H9 (cell line): ENCODE measurements around the gene IP6K3. TPM values are rescaled to one million over a fixed set of nuclear protein-coding genes. Genes with fewer than 3 reads are reported as not detected.

Experiments used
- DNase-seq: peaks from one replicate; pipeline ENCODE4 v3.0.0-alpha.2; 2017
- H2AFZ ChIP-seq: one replicate; pipeline ENCODE4 v1.6.1; 2013; ENCODE audit warnings: mild to moderate bottlenecking, low read length, control low read depth, moderate library complexity
- H2AK5ac ChIP-seq: 2 replicates; pipeline ENCODE4 v1.6.1; 2013; ENCODE audit warnings: low read length, control low read depth, mixed read lengths; ENCODE audit not compliant: insufficient read length
- H2BK120ac ChIP-seq: one replicate; pipeline ENCODE4 v1.6.1; 2013; ENCODE audit warnings: low read depth, mild to moderate bottlenecking, low read length, control low read depth, inconsistent platforms; ENCODE audit not compliant: poor library complexity, severe bottlenecking
- H2BK12ac ChIP-seq: 2 replicates; pipeline ENCODE4 v1.6.1; 2013; ENCODE audit warnings: low read length, control low read depth, mixed read lengths, low read depth; ENCODE audit not compliant: insufficient read length
- H2BK15ac ChIP-seq: 2 replicates; pipeline ENCODE4 v1.6.1; 2013; ENCODE audit warnings: low read depth, low read length, control low read depth
- H2BK20ac ChIP-seq: one replicate; pipeline ENCODE4 v1.6.1; 2013; ENCODE audit warnings: low read depth, mild to moderate bottlenecking, low read length, control low read depth, inconsistent platforms; ENCODE audit not compliant: poor library complexity, severe bottlenecking
- H2BK5ac ChIP-seq: 2 replicates; pipeline ENCODE4 v1.6.1; 2013; ENCODE audit warnings: low read length, control low read depth, mixed read lengths; ENCODE audit not compliant: insufficient read length
- H3K14ac ChIP-seq: 2 replicates; pipeline ENCODE4 v1.6.1; 2013; ENCODE audit warnings: low read length, control low read depth; ENCODE audit not compliant: insufficient read depth
- H3K18ac ChIP-seq: 2 replicates; pipeline ENCODE4 v1.6.1; 2013; ENCODE audit warnings: low read depth, mild to moderate bottlenecking, mixed read lengths, low read length, control low read depth; ENCODE audit not compliant: insufficient read length
- H3K23ac ChIP-seq: 2 replicates; pipeline ENCODE4 v1.6.1; 2013; ENCODE audit warnings: low read length, control low read depth, mixed read lengths, low read depth; ENCODE audit not compliant: insufficient read length
- H3K23me2 ChIP-seq: 2 replicates; pipeline ENCODE4 v1.6.1; 2013; ENCODE audit warnings: low read depth, mild to moderate bottlenecking, mixed read lengths, low read length, control low read depth; ENCODE audit not compliant: insufficient read length, poor library complexity, severe bottlenecking
- H3K27ac ChIP-seq: 2 replicates; pipeline ENCODE4 v1.5.1; 2013; ENCODE audit warnings: low read length, control low read depth, mixed read lengths, low read depth; ENCODE audit not compliant: insufficient read length
- H3K27me3 ChIP-seq: 2 replicates; pipeline ENCODE4 v1.6.1; 2013; ENCODE audit warnings: low read length, control low read depth, inconsistent platforms; ENCODE audit not compliant: insufficient read depth
- H3K4ac ChIP-seq: 2 replicates; pipeline ENCODE4 v1.6.1; 2013; ENCODE audit warnings: low read depth, mild to moderate bottlenecking, control low read depth, inconsistent platforms, low read length, moderate library complexity
- H3K4me1 ChIP-seq: 2 replicates; pipeline ENCODE4 v1.6.1; 2013; ENCODE audit warnings: low read length, control low read depth, inconsistent platforms; ENCODE audit not compliant: insufficient read depth
- H3K4me2 ChIP-seq: 2 replicates; pipeline ENCODE4 v1.6.1; 2013; ENCODE audit warnings: low read length, control low read depth, mixed read lengths; ENCODE audit not compliant: insufficient read length, insufficient read depth
- H3K56ac ChIP-seq: 2 replicates; pipeline ENCODE4 v1.6.1; 2013; ENCODE audit warnings: low read depth, mild to moderate bottlenecking, mixed read lengths, low read length, control low read depth; ENCODE audit not compliant: insufficient read length
- H3K79me1 ChIP-seq: 2 replicates; pipeline ENCODE4 v1.6.1; 2013; ENCODE audit warnings: low read depth, mild to moderate bottlenecking, moderate library complexity, low read length, control low read depth, inconsistent platforms; ENCODE audit not compliant: insufficient read depth, poor library complexity, severe bottlenecking
- H3K79me2 ChIP-seq: 2 replicates; pipeline ENCODE4 v1.6.1; 2013; ENCODE audit warnings: low read length, control low read depth, inconsistent platforms; ENCODE audit not compliant: insufficient read depth
- H3K9ac ChIP-seq: 2 replicates; pipeline ENCODE4 v1.6.1; 2013; ENCODE audit warnings: low read length, control low read depth, mixed read lengths; ENCODE audit not compliant: insufficient read length; ENCODE audit errors: extremely low read depth
- H3K9me3 ChIP-seq: one replicate; pipeline ENCODE4 v1.6.1; 2013; ENCODE audit warnings: low read depth, low read length, inconsistent platforms; ENCODE audit not compliant: control insufficient read depth
- H3T11ph ChIP-seq: one replicate; pipeline ENCODE4 v1.6.1; 2013; ENCODE audit warnings: mild to moderate bottlenecking, low read length, control low read depth, inconsistent platforms
- H4K20me1 ChIP-seq: one replicate; pipeline ENCODE4 v1.6.1; 2013; ENCODE audit not compliant: control insufficient read depth, insufficient read length, insufficient read depth
- H4K5ac ChIP-seq: 2 replicates; pipeline ENCODE4 v1.6.1; 2013; ENCODE audit warnings: low read depth, mild to moderate bottlenecking, mixed read lengths, low read length, control low read depth; ENCODE audit not compliant: insufficient read length
- H4K8ac ChIP-seq: replicated peaks from 2 replicates; pipeline ENCODE4 v1.6.1; 2013; ENCODE audit warnings: low read length, control low read depth, mixed read lengths, low read depth; ENCODE audit not compliant: insufficient read length
- H4K91ac ChIP-seq: 2 replicates; pipeline ENCODE4 v1.6.1; 2013; ENCODE audit warnings: low read depth, mild to moderate bottlenecking, moderate library complexity, mixed read lengths, low read length, control low read depth; ENCODE audit not compliant: insufficient read length
- H3K27ac Mint-ChIP-seq, 3 experiments: 2 replicates in 2 of 3; 3 replicates in 1 of 3; pipeline ENCODE4 v1.8.0; 2020 to 2021; ENCODE audit warnings: mixed read lengths in 3 of 3, mild to moderate bottlenecking in 1 of 3, moderate library complexity in 1 of 3
- H3K27me3 Mint-ChIP-seq: 2 replicates; pipeline ENCODE4 v1.8.0; 2021; ENCODE audit warnings: low read depth, mild to moderate bottlenecking, moderate library complexity, mixed read lengths
- H3K36me3 Mint-ChIP-seq, 3 experiments: 2 replicates in 2 of 3; 3 replicates in 1 of 3; pipeline ENCODE4 v1.8.0; 2020 to 2021; ENCODE audit warnings: low read depth in 3 of 3, mixed read lengths in 3 of 3; ENCODE audit not compliant: insufficient read depth in 1 of 3
- H3K4me1 Mint-ChIP-seq, 2 experiments: 2 replicates each; pipeline ENCODE4 v1.8.0; 2020; ENCODE audit warnings: mixed read lengths in 2 of 2
- H3K4me3 Mint-ChIP-seq, 2 experiments: 2 replicates in 1 of 2; 3 replicates in 1 of 2; pipeline ENCODE4 v1.8.0; 2020 to 2021; ENCODE audit warnings: mild to moderate bottlenecking in 2 of 2, mixed read lengths in 2 of 2, moderate library complexity in 1 of 2
- H3K9me3 Mint-ChIP-seq, 2 experiments: 2 replicates in 1 of 2; 3 replicates in 1 of 2; pipeline ENCODE4 v1.8.0; 2020; ENCODE audit warnings: mild to moderate bottlenecking in 2 of 2, mixed read lengths in 2 of 2, moderate library complexity in 1 of 2
- CTCF ChIP-seq: fragments of 200-600 bp; sonication (generic); conservative IDR thresholded peaks from 3 replicates; pipeline ENCODE4 v1.8.0; 2021; ENCODE audit warnings: antibody characterized with exemption, mild to moderate bottlenecking
- WGBS: extraction: QIAGEN DNeasy Blood & Tissue Kit; methylation state at CpG from one replicate; pipeline ENCODE4 v1.1.7; 2013; ENCODE audit warnings: missing lambda C conversion rate, low lambda C conversion rate, mixed read lengths; ENCODE audit not compliant: insufficient read length; ENCODE audit errors: extremely low coverage; 5-methylcytosine and 5-hydroxymethylcytosine counted together
- total RNA-seq: library from RNA; stranded (reverse); gene quantifications from 2 replicates; pipeline ENCODE4 v1.2.1, GENCODE V29; 2021

IP6K3 gene
- total RNA-seq, 1 experiment from 2014 or later, result 0.46 TPM

- peak overlapping the region in 2 of 3 experiments; percentile 65 to 86; a peak in 4 of 7 replicates for H3K27ac Mint-ChIP-seq
- WGBS, result no CpG with 5 or more reads among the region's 16 CpGs
- Histone ChIP-seq H3K18ac (no peak overlapping the region), H3K79me1 (peaks cover 7% of the 10 kb centered on the region), H2AK5ac (no peak overlapping the region), H2BK5ac (no peak overlapping the region), H3K4me1 (peaks cover 6% of the 10 kb centered on the region; the same call in 1 of the 2 replicates), H2AFZ (no peak overlapping the region), H3T11ph (no peak overlapping the region), H3K56ac (no peak overlapping the region), H4K20me1 (no peaks in the 10 kb centered on the region), H3K9me3 (no peaks in the 10 kb centered on the region), H4K91ac (no peak overlapping the region), H2BK15ac (no peak overlapping the region), H3K23me2 (peaks cover 3% of the 10 kb centered on the region), H2BK12ac (no peak overlapping the region), H4K8ac (no peak overlapping the region), H3K79me2 (peaks cover 2% of the 10 kb centered on the region; the same call in 1 of the 2 replicates), H2BK20ac (no peak overlapping the region), H3K14ac (no peak overlapping the region), H4K5ac (no peak overlapping the region), H2BK120ac (no peak overlapping the region), H3K23ac (no peak overlapping the region), H3K4ac (no peak overlapping the region), H3K9ac (no peak overlapping the region), H3K27me3 (no peaks in the 10 kb centered on the region), H3K4me2 (no peak overlapping the region), H3K27ac (no peak overlapping the region)
- H3K4me3 Mint-ChIP-seq, result no peak overlapping the region
- H3K4me1 Mint-ChIP-seq, result peaks cover 38 to 48% of the 10 kb centered on the region in 2 experiments
- 0 out of 3 replicates have a peak, but pooled peaks have one; percentile 17 for TF ChIP-seq CTCF
- H3K36me3 Mint-ChIP-seq, result peaks cover 22 to 67% (median 50%) of the 10 kb centered on the region in 3 experiments; a peak in 6 of 7 replicates
- H3K27me3 Mint-ChIP-seq, result no peaks in the 10 kb centered on the region; the same call in 1 of the 2 replicates
- no peak for DNase-seq
- no peaks in the 10 kb centered on the region for H3K9me3 Mint-ChIP-seq
Observed at GRCh38 chr6:33705955-33706725, 40.6 kb downstream of the IP6K3 start.
